Lower leg skin (tissue), 4 donors: ENCODE results near the gene STARD5. TPM values are rescaled to one million over a fixed set of nuclear protein-coding genes. Genes with fewer than 3 reads are reported as not detected.

ENCODE experiments used
- DNase-seq, 2 donors: peaks; one replicate each; pipeline ENCODE4 v3.0.0-alpha.2; 2019; ENCODE audit warnings: low spot score in 2 of 2
- H3K4me3 ChIP-seq: fragments of 200-600 bp; sonication (generic); 2 replicates; pipeline ENCODE4 v1.5.1; 2017; ENCODE audit warnings: mild to moderate bottlenecking, low read depth; ENCODE audit not compliant: poor library complexity, severe bottlenecking
- POLR2A ChIP-seq, 2 donors: fragments of 450-650 bp; IDR thresholded peaks; one replicate each; pipeline ENCODE4 v1.6.1; 2016 to 2017; ENCODE audit warnings: antibody characterized with exemption in 2 of 2, mild to moderate bottlenecking in 1 of 2, moderate library complexity in 1 of 2
- WGBS, 2 donors: methylation state at CpG; one replicate each; pipeline ENCODE4 v1.1.5; 2018; 5-methylcytosine and 5-hydroxymethylcytosine counted together
- intact Hi-C: fragments of 100-400 bp; cut with DNase I; formaldehyde crosslinking; loops from one replicate; pipeline ENCODE4 v1.15.0; 2023; ENCODE audit warnings: low total_unique reads
- total RNA-seq, 4 donors: library from RNA; depleted of rRNA; stranded (reverse); fragments of >200 nt; gene quantifications; one replicate each; pipeline ENCODE4 v1.1.0, GENCODE V29; 2016
- TF ChIP-seq, protein P1 (sequence below), 3 donors: fragments of 450-650 bp; IDR thresholded peaks; one replicate each; pipeline ENCODE4 v1.5.1; 2016; ENCODE audit warnings: antibody characterized with exemption in 3 of 3, mild to moderate bottlenecking in 3 of 3, moderate library complexity in 2 of 3

STARD5 gene
- total RNA-seq, 4 donors from 2014 or later: 57.0 to 108 (median 92.7) TPM

DNA sequence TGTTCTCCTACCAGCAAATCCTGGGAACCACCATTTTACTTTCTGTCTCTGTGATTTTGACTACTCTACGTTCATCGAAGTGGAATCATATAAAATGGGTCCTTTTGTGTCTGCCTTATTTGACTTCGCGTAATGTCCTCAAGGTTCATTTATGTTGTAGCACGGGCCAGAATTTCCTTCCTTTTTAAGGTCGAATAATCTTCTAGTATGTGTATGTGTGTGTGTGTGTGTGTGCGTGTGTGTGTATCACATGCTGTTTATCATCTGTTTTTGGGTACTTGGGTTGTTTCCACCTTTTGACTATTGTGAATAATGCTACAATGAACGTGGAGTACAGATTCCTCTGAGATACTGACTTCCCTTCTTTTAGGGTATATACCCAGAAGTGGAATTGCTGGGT lies 35.3 kb downstream of the STARD5 start:
- no peak overlapping the region for H3K4me3 ChIP-seq
- TF ChIP-seq, protein P1, sequence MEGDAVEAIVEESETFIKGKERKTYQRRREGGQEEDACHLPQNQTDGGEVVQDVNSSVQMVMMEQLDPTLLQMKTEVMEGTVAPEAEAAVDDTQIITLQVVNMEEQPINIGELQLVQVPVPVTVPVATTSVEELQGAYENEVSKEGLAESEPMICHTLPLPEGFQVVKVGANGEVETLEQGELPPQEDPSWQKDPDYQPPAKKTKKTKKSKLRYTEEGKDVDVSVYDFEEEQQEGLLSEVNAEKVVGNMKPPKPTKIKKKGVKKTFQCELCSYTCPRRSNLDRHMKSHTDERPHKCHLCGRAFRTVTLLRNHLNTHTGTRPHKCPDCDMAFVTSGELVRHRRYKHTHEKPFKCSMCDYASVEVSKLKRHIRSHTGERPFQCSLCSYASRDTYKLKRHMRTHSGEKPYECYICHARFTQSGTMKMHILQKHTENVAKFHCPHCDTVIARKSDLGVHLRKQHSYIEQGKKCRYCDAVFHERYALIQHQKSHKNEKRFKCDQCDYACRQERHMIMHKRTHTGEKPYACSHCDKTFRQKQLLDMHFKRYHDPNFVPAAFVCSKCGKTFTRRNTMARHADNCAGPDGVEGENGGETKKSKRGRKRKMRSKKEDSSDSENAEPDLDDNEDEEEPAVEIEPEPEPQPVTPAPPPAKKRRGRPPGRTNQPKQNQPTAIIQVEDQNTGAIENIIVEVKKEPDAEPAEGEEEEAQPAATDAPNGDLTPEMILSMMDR (IDR thresholded peaks at IDR 0.05): no peak
- TF ChIP-seq POLR2A (IDR thresholded peaks at IDR 0.05): no peak
- intact Hi-C loops: no loop called here
- 86 to 88% methylated on average over 8 of the region's 8 CpGs for WGBS, 2 donors
- no peak for DNase-seq

DNA sequence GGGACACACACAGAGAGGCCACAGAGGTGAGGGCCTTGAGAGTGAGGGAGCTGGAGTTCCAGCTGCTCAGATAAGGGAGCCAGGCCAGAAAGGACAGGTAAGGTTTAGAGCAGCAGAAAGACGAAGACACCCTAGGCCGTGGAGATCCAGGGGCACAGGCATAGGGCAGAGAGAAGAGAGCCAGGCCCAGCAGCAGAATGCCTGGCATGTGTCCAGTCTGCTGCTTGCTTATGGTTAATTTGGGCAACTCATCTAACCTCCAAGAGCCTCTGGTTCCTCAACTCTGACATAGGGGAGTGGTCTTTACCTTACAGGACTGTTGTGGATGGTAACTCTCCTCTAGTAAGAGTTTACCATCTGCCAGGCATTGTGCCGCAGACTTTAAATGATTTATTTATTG lies 35.9 kb downstream of the STARD5 start:
- intact Hi-C loops: no loop called here
- 89 to 98% methylated on average over 3 of the region's 3 CpGs for WGBS, 2 donors
- no peak for DNase-seq
- no peak overlapping the region for H3K4me3 ChIP-seq
- TF ChIP-seq, protein P1 (IDR thresholded peaks at IDR 0.05): no peak
- no peak for TF ChIP-seq POLR2A (IDR thresholded peaks at IDR 0.05)

DNA sequence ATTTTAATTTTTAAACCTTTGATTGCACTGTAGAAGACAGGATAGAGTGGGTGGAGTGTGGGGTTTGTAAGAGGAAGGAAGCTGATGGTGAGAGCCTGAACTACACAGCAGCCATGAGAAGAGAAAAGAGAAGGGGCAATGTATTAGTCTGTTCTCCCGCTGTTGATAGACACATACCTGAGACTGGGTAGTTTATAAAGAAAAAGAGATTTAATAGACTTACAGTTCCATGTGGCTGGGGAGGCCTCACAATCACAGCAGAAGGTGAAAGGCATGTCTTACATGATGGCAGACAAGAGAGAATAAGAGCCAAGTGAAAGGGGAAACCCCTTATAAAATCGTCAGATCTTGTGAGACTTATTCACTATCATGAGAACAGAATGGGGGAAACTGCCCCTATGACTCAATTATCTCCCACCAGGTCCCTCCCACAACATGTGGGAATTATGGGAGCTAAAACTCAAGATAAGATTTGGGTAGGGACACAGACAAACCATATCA lies 37.3 kb downstream of the STARD5 start:
- WGBS, 2 donors: 57 to 82% methylated on average over 2 of the region's 2 CpGs
- no peak for TF ChIP-seq POLR2A (IDR thresholded peaks at IDR 0.05)
- TF ChIP-seq, protein P1 (IDR thresholded peaks at IDR 0.05): no peak
- intact Hi-C loops: no loop called here
- no peak overlapping the region for H3K4me3 ChIP-seq
- peak in 1 of 2 donors; percentile 8 for DNase-seq

DNA sequence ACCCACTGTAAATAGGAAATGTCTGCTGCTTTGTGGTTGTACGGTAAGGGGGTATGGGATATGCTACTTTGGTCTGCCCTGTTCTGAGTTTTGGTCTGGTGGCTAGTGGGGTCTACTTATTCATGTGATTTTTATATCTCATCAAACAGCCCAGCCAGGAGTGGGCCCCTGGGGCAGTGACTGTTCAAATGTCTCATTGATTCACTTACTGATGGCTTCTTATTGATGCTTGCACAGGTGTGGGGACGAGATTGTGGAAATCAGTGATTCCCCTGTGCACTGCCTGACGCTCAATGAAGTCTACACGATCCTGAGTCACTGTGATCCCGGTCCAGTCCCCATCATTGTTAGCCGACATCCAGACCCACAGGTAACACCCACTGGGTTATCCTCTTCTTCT lies 38.5 kb downstream of the STARD5 start:
- WGBS, 2 donors: 95% methylated on average over 6 of the region's 6 CpGs
- no peak overlapping the region for H3K4me3 ChIP-seq
- TF ChIP-seq, protein P1 (IDR thresholded peaks at IDR 0.05): no peak
- no peak for TF ChIP-seq POLR2A (IDR thresholded peaks at IDR 0.05)
- peak in 1 of 2 donors; percentile 32 for DNase-seq
- intact Hi-C loops: no loop called here

DNA sequence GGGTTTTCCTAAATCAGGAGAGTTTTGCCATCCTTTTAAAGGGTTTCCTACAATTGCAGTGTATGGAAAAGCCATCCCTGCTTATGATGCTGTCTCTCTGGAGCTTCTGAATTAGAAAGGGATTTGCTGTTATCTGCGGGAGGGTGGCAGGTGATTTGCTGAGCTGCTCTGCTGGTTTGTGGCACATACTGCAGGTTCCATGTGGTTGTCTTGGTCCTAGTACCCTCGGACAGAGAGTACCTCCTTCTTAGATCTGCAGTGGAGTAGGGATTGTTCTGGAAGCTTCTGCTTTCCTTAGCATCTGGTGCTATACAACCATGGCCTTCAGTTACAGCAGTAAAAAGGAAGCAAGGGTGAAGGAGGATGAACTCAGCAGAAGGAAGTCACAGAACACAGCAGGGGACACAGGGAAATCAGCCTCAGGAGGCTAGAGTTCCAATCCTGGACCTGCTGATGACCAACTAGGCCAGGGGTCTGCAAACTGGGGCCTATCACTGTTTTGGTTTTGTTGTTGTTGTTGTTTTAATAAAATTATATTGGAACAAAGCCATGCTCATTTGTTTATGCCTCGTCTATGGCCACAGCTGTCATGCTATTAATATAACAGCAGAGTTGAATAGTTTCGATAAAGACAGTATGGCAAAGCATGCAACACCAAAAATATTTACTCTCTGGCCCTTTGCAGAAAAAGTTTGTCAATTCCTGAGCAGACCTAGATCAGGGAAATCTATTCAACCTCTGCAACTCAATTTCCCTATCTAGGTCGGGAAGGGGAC lies 39.5 kb downstream of the STARD5 start:
- intact Hi-C loops: no loop called here
- 74 to 76% methylated on average over 5 of the region's 5 CpGs for WGBS, 2 donors
- H3K4me3 ChIP-seq: no peak overlapping the region

More for the DNA sequence above, 39.5 kb downstream of the STARD5 start:
- TF ChIP-seq, protein P1 (IDR thresholded peaks at IDR 0.05): no peak
- no peak for TF ChIP-seq POLR2A (IDR thresholded peaks at IDR 0.05)
- peak in 1 of 2 donors; percentile 62 for DNase-seq
